IMR-90 (cell line): Measurements from ENCODE around the gene KCNMA1. TPM values are rescaled to one million over a fixed set of nuclear protein-coding genes. Genes with fewer than 3 reads are reported as not detected.

Experiments
- ATAC-seq: fragments of 200-7000 bp; cut with Tn5 transposase; 2 replicates; pipeline ENCODE4 v1.9.1; 2020; ENCODE audit warnings: low read depth, mild to moderate bottlenecking, moderate library complexity
- BruUV-seq: library from RNA; stranded (reverse); fragments of 400-500 nt; replicated peaks from 2 replicates; lab custom pipeline; 2021; lab: Mats Ljungman, UMichigan
- CTCF ChIA-PET: fragments of 300-600 bp; formaldehyde crosslinking; extraction: SDS; loops from one replicate; lab custom pipeline; 2021; ENCODE audit warnings: antibody characterized with exemption; lab: Yijun Ruan, JAX
- POLR2A ChIA-PET: fragments of 300-600 bp; sonication (Branson Sonifier 250); formaldehyde crosslinking; loops from one replicate; lab custom pipeline; 2022; ENCODE audit warnings: antibody characterized with exemption; ENCODE audit not compliant: unreplicated experiment; lab: Charles Lee
- DNase-seq: peaks from one replicate; pipeline ENCODE4 v3.0.0; 2013
- H2AFZ ChIP-seq: replicated peaks from 2 replicates; pipeline ENCODE3; 2013; ENCODE audit warnings: low read length, mild to moderate bottlenecking; ENCODE audit not compliant: poor library complexity
- H2AK5ac ChIP-seq: 2 replicates; pipeline ENCODE4 v1.6.1; 2013; ENCODE audit warnings: low read depth, low read length, inconsistent platforms
- H2AK9ac ChIP-seq: replicated peaks from 2 replicates; pipeline ENCODE3; 2013; ENCODE audit warnings: mild to moderate bottlenecking, low read depth, low read length, moderate library complexity; ENCODE audit not compliant: poor library complexity
- H2BK120ac ChIP-seq: 2 replicates; pipeline ENCODE4 v1.6.1; 2013; ENCODE audit warnings: low read depth, low read length, inconsistent platforms
- H2BK15ac ChIP-seq: 3 replicates; pipeline ENCODE4 v1.6.1; 2013; ENCODE audit warnings: low read depth, low read length, inconsistent platforms
- H2BK20ac ChIP-seq: 2 replicates; pipeline ENCODE4 v1.6.1; 2013; ENCODE audit warnings: low read depth, mild to moderate bottlenecking, inconsistent platforms, low read length, moderate library complexity
- H2BK5ac ChIP-seq: 2 replicates; pipeline ENCODE4 v1.6.1; 2013; ENCODE audit warnings: mild to moderate bottlenecking, low read depth, low read length, inconsistent platforms; ENCODE audit not compliant: poor library complexity, severe bottlenecking
- H3K14ac ChIP-seq: replicated peaks from 2 replicates; pipeline ENCODE4 v1.6.1; 2013; ENCODE audit warnings: low read depth, low read length, inconsistent platforms
- H3K18ac ChIP-seq: 2 replicates; pipeline ENCODE4 v1.6.1; 2013; ENCODE audit warnings: low read depth, low read length, control low read depth
- H3K23ac ChIP-seq: 2 replicates; pipeline ENCODE4 v1.6.1; 2013; ENCODE audit warnings: low read depth, low read length, inconsistent platforms
- H3K27ac ChIP-seq: 2 replicates; pipeline ENCODE4 v1.5.1; 2013; ENCODE audit warnings: mild to moderate bottlenecking, control low read depth, low read length; ENCODE audit not compliant: insufficient read depth
- H3K27me3 ChIP-seq: 2 replicates; pipeline ENCODE4 v1.6.1; 2013; ENCODE audit warnings: low read length; ENCODE audit not compliant: control insufficient read depth, insufficient read depth
- H3K36me3 ChIP-seq: 2 replicates; pipeline ENCODE4 v1.6.1; 2013; ENCODE audit warnings: low read length, mixed read lengths; ENCODE audit not compliant: control insufficient read depth, insufficient read depth
- H3K4ac ChIP-seq: 2 replicates; pipeline ENCODE4 v1.6.1; 2013; ENCODE audit warnings: low read depth, low read length, inconsistent platforms
- H3K4me1 ChIP-seq: 2 replicates; pipeline ENCODE4 v1.6.1; 2013; ENCODE audit warnings: low read length, mixed read lengths; ENCODE audit not compliant: control insufficient read depth, insufficient read depth
- H3K4me2 ChIP-seq: 2 replicates; pipeline ENCODE4 v1.6.1; 2013; ENCODE audit warnings: low read depth, mild to moderate bottlenecking, control low read depth, low read length, moderate library complexity
- H3K4me3 ChIP-seq: 2 replicates; pipeline ENCODE4 v1.5.1; 2013; ENCODE audit warnings: low read depth, mild to moderate bottlenecking, control low read depth, low read length, moderate library complexity; ENCODE audit not compliant: insufficient read depth
- H3K56ac ChIP-seq: 2 replicates; pipeline ENCODE4 v1.6.1; 2013; ENCODE audit warnings: low read length, inconsistent platforms; ENCODE audit not compliant: insufficient read depth; ENCODE audit errors: extremely low read depth
- H3K79me1 ChIP-seq, 2 experiments: 2 replicates each; pipeline ENCODE4 v1.6.1; 2013; ENCODE audit warnings: low read length in 2 of 2, inconsistent platforms in 1 of 2, low read depth in 1 of 2
- H3K9ac ChIP-seq: 2 replicates; pipeline ENCODE4 v1.6.1; 2013; ENCODE audit warnings: low read depth, low read length, control low read depth
- H3K9me1 ChIP-seq: 2 replicates; pipeline ENCODE4 v1.6.1; 2013; ENCODE audit warnings: low read length, inconsistent platforms; ENCODE audit not compliant: insufficient read depth
- H3K9me3 ChIP-seq: 2 replicates; pipeline ENCODE4 v1.6.1; 2013; ENCODE audit warnings: low read length; ENCODE audit not compliant: control insufficient read depth, insufficient read depth
- H4K20me1 ChIP-seq: 2 replicates; pipeline ENCODE4 v1.6.1; 2013; ENCODE audit warnings: low read length, inconsistent platforms; ENCODE audit not compliant: insufficient read depth
- H4K5ac ChIP-seq: 2 replicates; pipeline ENCODE4 v1.6.1; 2013; ENCODE audit warnings: mild to moderate bottlenecking, low read depth, low read length, control low read depth
- H4K8ac ChIP-seq, 2 experiments: 2 replicates each; pipeline ENCODE4 v1.6.1; 2013; ENCODE audit warnings: low read depth in 2 of 2, low read length in 2 of 2, control low read depth in 1 of 2, inconsistent platforms in 1 of 2
- H4K91ac ChIP-seq: 2 replicates; pipeline ENCODE4 v1.6.1; 2013; ENCODE audit warnings: low read depth, low read length, inconsistent platforms; ENCODE audit not compliant: insufficient read depth
- ELK1 ChIP-seq: fragments of 150-350 bp; IDR thresholded peaks from 2 replicates; pipeline ENCODE4 v1.6.1; 2016; ENCODE audit warnings: low read depth, mild to moderate bottlenecking, low read length, moderate library complexity, borderline replicate concordance
- MAFK ChIP-seq: IDR thresholded peaks from 2 replicates; pipeline ENCODE4 v1.6.1; 2012; ENCODE audit warnings: low read depth, low read length, improper control_type of control experiment
- RCOR1 ChIP-seq: IDR thresholded peaks from 2 replicates; pipeline ENCODE4 v1.6.1; 2012; ENCODE audit warnings: mild to moderate bottlenecking, low read length, improper control_type of control experiment; ENCODE audit not compliant: insufficient replicate concordance
- dilution Hi-C: fragments of 300-500 bp; cut with HindIII; formaldehyde crosslinking; loops from one replicate; pipeline ENCODE4 v1.14.3; 2018; ENCODE audit warnings: low sequenced_read_pairs; ENCODE audit not compliant: unreplicated experiment
- in situ Hi-C: fragments of 300-500 bp; cut with MboI; formaldehyde crosslinking; loops from 3 replicates; pipeline ENCODE4 v1.14.3; 2019; ENCODE audit warnings: low sequenced_read_pairs, inconsistent platforms, mixed read lengths
- intact Hi-C: fragments of 100-400 bp; cut with micrococcal nuclease; formaldehyde crosslinking; loops from 2 replicates; pipeline ENCODE4 v1.10.0; 2022
- polyA plus RNA-seq, 3 experiments: library from polyadenylated mRNA; depleted of rRNA; stranded (reverse); fragments of >200 nt; gene quantifications; 2 replicates each; pipeline ENCODE4 v1.2.3, GENCODE V29; 2012; ENCODE audit warnings: low replicate concordance in 1 of 3
- total RNA-seq: library from RNA; depleted of rRNA; stranded (reverse); fragments of >200 nt; gene quantifications from 2 replicates; pipeline ENCODE4 v1.2.3, GENCODE V29; 2012

The KCNMA1 gene
- total and polyA plus RNA-seq, 2 of the 4 experiments (the other 2 are of a cell fraction) = 25.6 to 29.6 TPM

- Histone ChIP-seq H4K91ac (no peak overlapping the region), H2AK9ac (no peak overlapping the region), H2BK20ac (no peak overlapping the region), H2BK5ac (no peak overlapping the region), H3K56ac (no peak overlapping the region), H3K4me1 (peaks cover 11% of the 10 kb centered on the region; the same call in 1 of the 2 replicates), H2BK120ac (no peak overlapping the region), H3K27me3 (no peaks in the 10 kb centered on the region), H3K9me3 (no peaks in the 10 kb centered on the region), H3K79me1 (no peaks in the 10 kb centered on the region; a peak in 1 of 4 replicates), H4K20me1 (no peaks in the 10 kb centered on the region), H3K4me2 (no peak overlapping the region), H3K4me3 (no peak overlapping the region), H3K9me1 (peaks cover 8% of the 10 kb centered on the region), H3K18ac (no peak overlapping the region), H3K14ac (no peak overlapping the region), H2BK15ac (no peak overlapping the region), H3K27ac (no peak overlapping the region), H4K5ac (no peak overlapping the region), H3K9ac (no peak overlapping the region), H4K8ac (no peak overlapping the region), H3K4ac (no peak overlapping the region), H3K23ac (no peak overlapping the region), H2AFZ (no peak overlapping the region), H3K36me3 (no peaks in the 10 kb centered on the region), H2AK5ac (no peak overlapping the region)
- POLR2A ChIA-PET = no interaction called here
- intact Hi-C loops = no loop called here
- dilution Hi-C loops = no loop called here
- TF ChIP-seq RCOR1 = no peak
- no peak for TF ChIP-seq ELK1
- TF ChIP-seq MAFK = no peak
- no TSS peak for BruUV-seq
- CTCF ChIA-PET = interaction anchor here (1.1 kb wide), 1 partner anchor 21 kb away, joined by 3 read pairs; no protein-coding TSS in a partner anchor
- DNase-seq = peak; percentile 61
- no peak for ATAC-seq
- in situ Hi-C loops = no loop called here
Observed at GRCh38 chr10:77226853-77227565, 410.6 kb downstream of the KCNMA1 start.
